ENCODE data around the gene PDZK1.
"Not testable (repeated sequence)": the region's sequence is repeated elsewhere in the genome, so short reads cannot be mapped to it uniquely, and the experiment has no call there.

The PDZK1 gene

DNA sequence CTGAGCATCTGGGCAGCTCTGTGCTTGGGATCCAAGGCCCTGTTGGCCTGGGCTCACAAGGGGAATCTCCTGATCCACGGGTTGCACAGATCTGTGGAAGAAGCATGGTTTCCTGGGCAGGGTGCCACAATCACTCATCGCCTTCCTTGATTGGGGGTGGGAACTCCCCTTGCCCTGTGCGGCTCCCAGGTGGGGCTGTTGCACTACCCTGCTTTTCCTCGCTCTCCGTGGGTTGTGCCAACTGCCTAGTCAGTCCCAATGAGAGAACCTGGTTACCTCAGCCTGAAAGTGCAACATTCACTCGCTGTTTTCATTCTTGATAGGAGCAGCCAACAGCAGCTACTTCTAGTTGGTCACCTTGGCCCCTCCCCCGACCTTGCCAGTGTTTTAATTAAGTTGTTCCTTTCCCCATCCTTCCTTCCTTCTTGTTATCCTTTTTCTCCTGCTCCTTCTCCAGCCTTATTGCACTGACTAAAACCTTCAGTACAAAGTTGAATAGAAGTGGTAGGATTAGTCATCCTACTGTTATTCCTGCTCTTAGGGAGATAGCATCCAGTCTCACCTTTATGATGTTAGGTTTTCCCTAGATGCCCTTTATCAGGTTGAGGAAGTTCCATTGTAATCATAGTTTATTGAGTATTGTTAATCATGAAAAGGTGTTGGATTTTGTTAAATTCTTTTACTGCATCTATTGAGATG, 50.8 kb downstream of the PDZK1 start:
- not testable (repeated sequence) for DNase-seq (ENCODE audit: low read depth in 2 of 2)

GRCh38 chr1:145643990-145644389, 63.2 kb downstream of the PDZK1 start:
- DNase-seq (ENCODE audit: low read depth in 2 of 2) = not testable (repeated sequence)

GRCh38 chr1:145641886-145642285, 65.3 kb downstream of the PDZK1 start:
- DNase-seq (ENCODE audit: low read depth in 2 of 2) = not testable (repeated sequence)

GRCh38 chr1:145636237-145636636, 70.9 kb downstream of the PDZK1 start:
- DNase-seq (ENCODE audit: low read depth in 2 of 2) = not testable (repeated sequence)

GRCh38 chr1:145622177-145622576, 85.0 kb downstream of the PDZK1 start:
- not testable (repeated sequence) for DNase-seq (ENCODE audit: low read depth in 2 of 2)
